ENCODE results near the gene FEN1.

DNA sequence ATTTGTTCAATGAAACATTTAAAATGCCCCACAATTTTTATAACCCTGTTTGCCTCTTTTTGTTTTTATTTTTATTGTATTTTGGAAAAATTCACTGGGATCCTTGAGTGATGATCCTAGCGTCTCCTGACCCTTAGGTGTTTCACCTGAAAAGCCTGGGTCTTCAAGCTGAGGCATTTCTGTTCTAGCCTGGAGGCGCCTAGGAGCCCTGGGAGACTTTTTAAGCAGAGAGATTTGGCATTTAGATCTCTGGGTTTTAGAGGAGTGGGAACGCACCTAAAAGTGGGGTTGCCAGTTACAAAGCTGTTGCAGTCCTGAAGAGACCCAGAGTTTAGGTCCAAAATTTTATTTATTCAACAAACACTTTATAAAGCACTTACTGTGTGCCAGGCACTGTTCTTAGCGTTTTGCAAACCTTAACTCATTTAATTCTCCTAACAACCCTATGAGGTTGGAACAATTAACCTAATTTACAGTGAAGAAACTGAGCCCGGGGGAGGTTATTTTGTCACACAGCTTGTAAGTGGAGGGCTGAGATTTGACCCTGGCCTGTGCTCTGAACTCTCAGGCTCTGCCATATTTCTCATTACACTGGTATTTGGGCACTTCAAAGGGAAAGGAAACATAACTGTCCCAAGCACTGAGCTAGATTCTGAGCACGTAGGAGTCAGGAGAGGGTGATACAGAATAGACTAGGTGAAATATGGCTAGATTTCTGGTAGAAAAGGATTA is 24.9 kb downstream of the FEN1 start:
- TF ChIP-seq, protein P1, sequence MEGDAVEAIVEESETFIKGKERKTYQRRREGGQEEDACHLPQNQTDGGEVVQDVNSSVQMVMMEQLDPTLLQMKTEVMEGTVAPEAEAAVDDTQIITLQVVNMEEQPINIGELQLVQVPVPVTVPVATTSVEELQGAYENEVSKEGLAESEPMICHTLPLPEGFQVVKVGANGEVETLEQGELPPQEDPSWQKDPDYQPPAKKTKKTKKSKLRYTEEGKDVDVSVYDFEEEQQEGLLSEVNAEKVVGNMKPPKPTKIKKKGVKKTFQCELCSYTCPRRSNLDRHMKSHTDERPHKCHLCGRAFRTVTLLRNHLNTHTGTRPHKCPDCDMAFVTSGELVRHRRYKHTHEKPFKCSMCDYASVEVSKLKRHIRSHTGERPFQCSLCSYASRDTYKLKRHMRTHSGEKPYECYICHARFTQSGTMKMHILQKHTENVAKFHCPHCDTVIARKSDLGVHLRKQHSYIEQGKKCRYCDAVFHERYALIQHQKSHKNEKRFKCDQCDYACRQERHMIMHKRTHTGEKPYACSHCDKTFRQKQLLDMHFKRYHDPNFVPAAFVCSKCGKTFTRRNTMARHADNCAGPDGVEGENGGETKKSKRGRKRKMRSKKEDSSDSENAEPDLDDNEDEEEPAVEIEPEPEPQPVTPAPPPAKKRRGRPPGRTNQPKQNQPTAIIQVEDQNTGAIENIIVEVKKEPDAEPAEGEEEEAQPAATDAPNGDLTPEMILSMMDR (IDR thresholded peaks at IDR 0.05; ENCODE audit: low read depth, low read length, missing input control): no peak
- TF ChIP-seq SP1 (IDR thresholded peaks at IDR 0.05) (no peak), YY1 (IDR thresholded peaks at IDR 0.05) (no peak)
- TF ChIP-seq, protein P2, sequence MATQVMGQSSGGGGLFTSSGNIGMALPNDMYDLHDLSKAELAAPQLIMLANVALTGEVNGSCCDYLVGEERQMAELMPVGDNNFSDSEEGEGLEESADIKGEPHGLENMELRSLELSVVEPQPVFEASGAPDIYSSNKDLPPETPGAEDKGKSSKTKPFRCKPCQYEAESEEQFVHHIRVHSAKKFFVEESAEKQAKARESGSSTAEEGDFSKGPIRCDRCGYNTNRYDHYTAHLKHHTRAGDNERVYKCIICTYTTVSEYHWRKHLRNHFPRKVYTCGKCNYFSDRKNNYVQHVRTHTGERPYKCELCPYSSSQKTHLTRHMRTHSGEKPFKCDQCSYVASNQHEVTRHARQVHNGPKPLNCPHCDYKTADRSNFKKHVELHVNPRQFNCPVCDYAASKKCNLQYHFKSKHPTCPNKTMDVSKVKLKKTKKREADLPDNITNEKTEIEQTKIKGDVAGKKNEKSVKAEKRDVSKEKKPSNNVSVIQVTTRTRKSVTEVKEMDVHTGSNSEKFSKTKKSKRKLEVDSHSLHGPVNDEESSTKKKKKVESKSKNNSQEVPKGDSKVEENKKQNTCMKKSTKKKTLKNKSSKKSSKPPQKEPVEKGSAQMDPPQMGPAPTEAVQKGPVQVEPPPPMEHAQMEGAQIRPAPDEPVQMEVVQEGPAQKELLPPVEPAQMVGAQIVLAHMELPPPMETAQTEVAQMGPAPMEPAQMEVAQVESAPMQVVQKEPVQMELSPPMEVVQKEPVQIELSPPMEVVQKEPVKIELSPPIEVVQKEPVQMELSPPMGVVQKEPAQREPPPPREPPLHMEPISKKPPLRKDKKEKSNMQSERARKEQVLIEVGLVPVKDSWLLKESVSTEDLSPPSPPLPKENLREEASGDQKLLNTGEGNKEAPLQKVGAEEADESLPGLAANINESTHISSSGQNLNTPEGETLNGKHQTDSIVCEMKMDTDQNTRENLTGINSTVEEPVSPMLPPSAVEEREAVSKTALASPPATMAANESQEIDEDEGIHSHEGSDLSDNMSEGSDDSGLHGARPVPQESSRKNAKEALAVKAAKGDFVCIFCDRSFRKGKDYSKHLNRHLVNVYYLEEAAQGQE (IDR thresholded peaks at IDR 0.05): no peak

Data from liver (tissue), 3 donors.